Vagina (tissue), 2 donors: ENCODE data around the gene SLC23A1.

Experiments
- POLR2AphosphoS5 ChIP-seq, 2 donors: sonication (generic); formaldehyde crosslinking; IDR thresholded peaks; one replicate each; pipeline ENCODE4 v1.9.0; 2017; ENCODE audit warnings: antibody characterized with exemption in 2 of 2, mild to moderate bottlenecking in 2 of 2, low read depth in 1 of 2; ENCODE audit not compliant: insufficient read depth in 1 of 2
- TF ChIP-seq, protein P1 (sequence below), 3 experiments: fragments of 450-650 bp in 2 of 3; fragments of 200-600 bp in 1 of 3; sonication (generic) in 1 of 3; IDR thresholded peaks; one replicate each; pipeline ENCODE4 v1.5.1; 2017 to 2019; ENCODE audit warnings: antibody characterized with exemption in 3 of 3, mild to moderate bottlenecking in 2 of 3, moderate library complexity in 2 of 3

DNA sequence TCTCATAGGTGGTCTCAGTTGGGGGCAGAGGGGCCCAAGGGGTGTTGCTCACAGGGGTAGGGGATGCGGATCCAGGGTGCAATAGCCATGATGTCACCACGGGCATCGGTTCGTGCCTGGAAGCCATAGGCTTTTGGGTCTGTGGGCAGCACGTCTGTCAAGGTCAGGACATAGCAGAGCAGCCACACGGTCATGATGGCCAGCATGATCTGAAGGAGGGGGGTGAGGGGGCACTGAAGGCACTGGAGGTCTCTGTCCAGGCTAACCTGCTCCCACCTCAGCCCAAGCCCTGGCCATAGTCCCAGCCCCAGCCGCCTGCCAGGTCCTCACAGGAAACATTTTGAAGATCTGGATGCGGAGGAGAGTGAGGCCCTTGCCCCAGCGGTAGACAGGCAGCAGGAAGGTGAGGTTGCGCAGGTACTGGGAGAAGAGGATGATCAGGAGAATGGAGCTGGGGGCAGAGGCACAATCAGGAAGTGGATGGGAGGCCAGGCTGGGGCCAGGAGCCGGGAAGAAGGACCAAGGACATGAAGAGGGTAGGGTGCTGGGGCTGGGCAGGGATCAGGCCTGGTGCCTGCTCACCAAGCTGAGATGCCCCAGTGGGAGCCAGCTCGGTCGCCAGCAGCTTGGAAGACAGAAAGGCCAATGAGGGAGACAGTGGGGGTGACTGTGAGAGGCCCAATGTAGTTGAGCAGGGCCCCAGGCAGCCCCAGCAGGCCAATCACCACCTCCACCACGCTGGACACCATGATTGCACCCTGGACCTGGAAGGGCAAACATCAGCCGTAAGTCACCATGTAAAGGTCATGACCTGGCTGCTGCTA lies 3.3 kb downstream of the SLC23A1 start:
- TF ChIP-seq, protein P1, sequence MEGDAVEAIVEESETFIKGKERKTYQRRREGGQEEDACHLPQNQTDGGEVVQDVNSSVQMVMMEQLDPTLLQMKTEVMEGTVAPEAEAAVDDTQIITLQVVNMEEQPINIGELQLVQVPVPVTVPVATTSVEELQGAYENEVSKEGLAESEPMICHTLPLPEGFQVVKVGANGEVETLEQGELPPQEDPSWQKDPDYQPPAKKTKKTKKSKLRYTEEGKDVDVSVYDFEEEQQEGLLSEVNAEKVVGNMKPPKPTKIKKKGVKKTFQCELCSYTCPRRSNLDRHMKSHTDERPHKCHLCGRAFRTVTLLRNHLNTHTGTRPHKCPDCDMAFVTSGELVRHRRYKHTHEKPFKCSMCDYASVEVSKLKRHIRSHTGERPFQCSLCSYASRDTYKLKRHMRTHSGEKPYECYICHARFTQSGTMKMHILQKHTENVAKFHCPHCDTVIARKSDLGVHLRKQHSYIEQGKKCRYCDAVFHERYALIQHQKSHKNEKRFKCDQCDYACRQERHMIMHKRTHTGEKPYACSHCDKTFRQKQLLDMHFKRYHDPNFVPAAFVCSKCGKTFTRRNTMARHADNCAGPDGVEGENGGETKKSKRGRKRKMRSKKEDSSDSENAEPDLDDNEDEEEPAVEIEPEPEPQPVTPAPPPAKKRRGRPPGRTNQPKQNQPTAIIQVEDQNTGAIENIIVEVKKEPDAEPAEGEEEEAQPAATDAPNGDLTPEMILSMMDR (IDR thresholded peaks at IDR 0.05), result no peak
- TF ChIP-seq POLR2AphosphoS5 (IDR thresholded peaks at IDR 0.05; ENCODE audit: insufficient read depth in 1 of 2, low read depth in 1 of 2), result no peak
